CD4-positive, alpha-beta T cell (primary cell): ENCODE results near the gene ABCA13. TPM values are rescaled to one million over a fixed set of nuclear protein-coding genes. Genes with fewer than 3 reads are reported as not detected.

Experiments used
- ATAC-seq: fragments of 200-7000 bp; cut with Tn5 transposase; one replicate; pipeline ENCODE4 v1.10.0; 2022; ENCODE audit warnings: mild to moderate bottlenecking; ENCODE audit not compliant: poor library complexity
- CTCF ChIA-PET: fragments of 350-600 bp; sonication (Branson Sonifier 250); formaldehyde crosslinking; loops from one replicate; lab custom pipeline; 2021; ENCODE audit warnings: antibody characterized with exemption, inconsistent platforms; lab: Charles Lee
- POLR2A ChIA-PET: fragments of 350-600 bp; sonication (Branson Sonifier 250); formaldehyde crosslinking; loops from one replicate; lab custom pipeline; 2021; ENCODE audit warnings: antibody characterized with exemption, inconsistent platforms; lab: Charles Lee
- DNase-seq, 14 experiments: peaks; one replicate each; pipeline ENCODE4 v3.0.0-alpha.2; 2013 to 2020; ENCODE audit warnings: mixed read lengths in 2 of 14
- H3K27ac ChIP-seq, 2 donors: one replicate each; pipeline versions ENCODE4 v1.5.1 to v1.7.0; 2013; ENCODE audit warnings: low read length in 2 of 2, low read depth in 1 of 2, mild to moderate bottlenecking in 1 of 2
- H3K27me3 ChIP-seq, 2 experiments: 1 replicate in 1 of 2; 2 replicates in 1 of 2; pipeline versions ENCODE4 v1.6.1 to v1.7.0; 2013; ENCODE audit warnings: low read length in 2 of 2, control low read depth in 1 of 2, mild to moderate bottlenecking in 1 of 2, moderate library complexity in 1 of 2; ENCODE audit not compliant: insufficient read depth in 2 of 2, control insufficient read depth in 1 of 2
- H3K36me3 ChIP-seq: one replicate; pipeline ENCODE4 v1.6.1; 2013; ENCODE audit warnings: low read length, control low read depth; ENCODE audit not compliant: insufficient read depth
- H3K4me1 ChIP-seq: one replicate; pipeline ENCODE4 v1.6.1; 2013; ENCODE audit warnings: low read length, control low read depth; ENCODE audit not compliant: insufficient read depth
- H3K4me3 ChIP-seq: one replicate; pipeline ENCODE4 v1.5.1; 2013; ENCODE audit warnings: mild to moderate bottlenecking, low read length, moderate library complexity
- H3K9me3 ChIP-seq, 2 experiments: 1 replicate in 1 of 2; 2 replicates in 1 of 2; pipeline versions ENCODE4 v1.6.1 to v1.7.0; 2013; ENCODE audit warnings: low read length in 2 of 2, mild to moderate bottlenecking in 2 of 2, control low read depth in 1 of 2, moderate library complexity in 1 of 2; ENCODE audit not compliant: control insufficient read depth in 1 of 2, insufficient read depth in 1 of 2
- H3K27ac Mint-ChIP-seq: one replicate; pipeline ENCODE4 v1.8.0; 2020; ENCODE audit warnings: mixed read lengths
- H3K27me3 Mint-ChIP-seq: one replicate; pipeline ENCODE4 v1.8.0; 2021; ENCODE audit warnings: mixed read lengths
- H3K36me3 Mint-ChIP-seq: one replicate; pipeline ENCODE4 v1.8.0; 2021; ENCODE audit warnings: low read depth, mixed read lengths
- H3K4me1 Mint-ChIP-seq: one replicate; pipeline ENCODE4 v1.8.0; 2021; ENCODE audit warnings: low read depth, mixed read lengths
- H3K4me3 Mint-ChIP-seq: one replicate; pipeline ENCODE4 v1.8.0; 2020; ENCODE audit warnings: mild to moderate bottlenecking, mixed read lengths
- H3K9me3 Mint-ChIP-seq: one replicate; pipeline ENCODE4 v1.8.0; 2020; ENCODE audit warnings: mixed read lengths
- CTCF ChIP-seq: fragments of 200-600 bp; IDR thresholded peaks from one replicate; pipeline ENCODE4 v1.8.0; 2022; ENCODE audit warnings: antibody characterized with exemption, mild to moderate bottlenecking
- intact Hi-C, 2 experiments: fragments of 100-400 bp; cut with DNase I in 1 of 2; cut with micrococcal nuclease in 1 of 2; formaldehyde crosslinking; loops; one replicate each; pipeline versions ENCODE4 v1.15.1 to v1.9.0; 2023 to 2025; cut with DNase I, micrococcal nuclease
- total RNA-seq, 174 experiments: library from RNA in 2 of 174; stranded (reverse) in 2 of 174; gene quantifications; one replicate each; pipeline ENCODE4 v1.2.3 and lab custom pipeline; 2021 to 2026

Gene ABCA13
- total RNA-seq, 2 experiments from 2014 or later, result not detected

- Histone ChIP-seq H3K36me3 (no peaks in the 10 kb centered on the region), H3K27ac (no peak overlapping the region), H3K4me1 (no peaks in the 10 kb centered on the region), H3K4me3 (no peak overlapping the region), H3K9me3 (peaks cover 0 to 5% of the 10 kb centered on the region in 2 experiments), H3K27me3 (no peaks in the 10 kb centered on the region)
- ATAC-seq (no peak), DNase-seq (no peak)
- TF ChIP-seq CTCF, result no peak
- Mint-ChIP-seq H3K9me3 (no peaks in the 10 kb centered on the region), H3K4me3 (no peak overlapping the region), H3K4me1 (no peaks in the 10 kb centered on the region), H3K27me3 (no peaks in the 10 kb centered on the region), H3K27ac (no peak overlapping the region), H3K36me3 (no peaks in the 10 kb centered on the region)
- intact Hi-C loops, result no loop called here
- ChIA-PET CTCF (no interaction called here), POLR2A (no interaction called here)
Observed at GRCh38 chr7:48638041-48638440, 466.8 kb downstream of the ABCA13 start.

- no peak overlapping the region for H3K4me3 ChIP-seq
- H3K4me3 Mint-ChIP-seq, result no peak overlapping the region
- H3K9me3 Mint-ChIP-seq, result no peaks in the 10 kb centered on the region
- no peaks in the 10 kb centered on the region for H3K4me1 Mint-ChIP-seq
- TF ChIP-seq CTCF, result no peak
- intact Hi-C loops, result no loop called here
- no peaks in the 10 kb centered on the region for H3K27me3 Mint-ChIP-seq
- H3K27ac Mint-ChIP-seq, result no peak overlapping the region
- no peak overlapping the region for H3K27ac ChIP-seq
- no peaks in the 10 kb centered on the region for H3K36me3 Mint-ChIP-seq
- H3K36me3 ChIP-seq, result no peaks in the 10 kb centered on the region
- DNase-seq (no peak), ATAC-seq (no peak)
- CTCF ChIA-PET, result no interaction called here
- no peaks in the 10 kb centered on the region for H3K4me1 ChIP-seq
- no peaks in the 10 kb centered on the region for H3K9me3 ChIP-seq
- POLR2A ChIA-PET, result no interaction called here
- H3K27me3 ChIP-seq, result no peaks in the 10 kb centered on the region
Observed at GRCh38 chr7:48643431-48644013, 472.3 kb downstream of the ABCA13 start.

GRCh38 chr7:48658138-48658537 lies 486.9 kb downstream of the ABCA13 start:
- Histone ChIP-seq H3K36me3 (no peaks in the 10 kb centered on the region), H3K9me3 (no peaks in the 10 kb centered on the region), H3K27me3 (no peaks in the 10 kb centered on the region), H3K4me3 (no peak overlapping the region), H3K27ac (no peak overlapping the region), H3K4me1 (no peaks in the 10 kb centered on the region)
- Mint-ChIP-seq H3K27ac (no peak overlapping the region), H3K9me3 (no peaks in the 10 kb centered on the region), H3K4me3 (no peak overlapping the region), H3K27me3 (no peaks in the 10 kb centered on the region), H3K36me3 (no peaks in the 10 kb centered on the region), H3K4me1 (no peaks in the 10 kb centered on the region)
- ChIA-PET CTCF (interaction anchor here (0.5 kb wide), 1 partner anchor 340 kb away, joined by 3 read pairs; no protein-coding TSS in a partner anchor), POLR2A (no interaction called here)
- intact Hi-C loops, result no loop called here
- ATAC-seq, result no peak
- no peak for DNase-seq
- no peak for TF ChIP-seq CTCF
